Inflammatory macrophage (primary cell): ENCODE measurements around the gene TUFM.
"Not testable (repeated sequence)": the region's sequence is repeated elsewhere in the genome, so short reads cannot be mapped to it uniquely, and the experiment has no call there.

Source experiments
- DNase-seq, 2 donors: peaks; one replicate each; pipeline ENCODE4 v3.0.0-alpha.2; 2020 to 2022

TUFM gene

DNA sequence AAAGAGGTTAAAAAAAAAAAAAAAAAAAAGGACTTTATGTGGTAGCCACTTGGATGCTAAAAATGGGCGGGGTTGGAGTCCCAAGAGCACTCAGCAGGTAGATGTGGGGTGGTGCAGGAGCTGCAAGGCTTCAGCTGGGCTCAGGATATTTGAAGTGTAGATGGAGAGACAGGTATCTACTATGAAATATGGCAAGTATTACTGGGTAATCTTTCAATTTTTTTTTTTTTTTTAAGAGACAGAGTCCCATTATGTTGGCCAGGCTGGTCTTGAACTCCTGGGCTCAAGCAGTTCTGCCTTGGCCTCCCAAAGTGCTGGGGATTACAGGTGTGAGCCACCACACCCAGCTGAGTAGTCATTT lies 7.6 kb downstream of the TUFM start:
- no peak for DNase-seq

GRCh38 chr16:28837672-28838557 lies 8.2 kb downstream of the TUFM start:
- no peak for DNase-seq

GRCh38 chr16:28836761-28837064 lies 9.4 kb downstream of the TUFM start:
- DNase-seq = no peak

- DNase-seq = no peak
These were observed 10.0 kb downstream of the TUFM start for GRCh38 chr16:28835864-28836760.

DNA sequence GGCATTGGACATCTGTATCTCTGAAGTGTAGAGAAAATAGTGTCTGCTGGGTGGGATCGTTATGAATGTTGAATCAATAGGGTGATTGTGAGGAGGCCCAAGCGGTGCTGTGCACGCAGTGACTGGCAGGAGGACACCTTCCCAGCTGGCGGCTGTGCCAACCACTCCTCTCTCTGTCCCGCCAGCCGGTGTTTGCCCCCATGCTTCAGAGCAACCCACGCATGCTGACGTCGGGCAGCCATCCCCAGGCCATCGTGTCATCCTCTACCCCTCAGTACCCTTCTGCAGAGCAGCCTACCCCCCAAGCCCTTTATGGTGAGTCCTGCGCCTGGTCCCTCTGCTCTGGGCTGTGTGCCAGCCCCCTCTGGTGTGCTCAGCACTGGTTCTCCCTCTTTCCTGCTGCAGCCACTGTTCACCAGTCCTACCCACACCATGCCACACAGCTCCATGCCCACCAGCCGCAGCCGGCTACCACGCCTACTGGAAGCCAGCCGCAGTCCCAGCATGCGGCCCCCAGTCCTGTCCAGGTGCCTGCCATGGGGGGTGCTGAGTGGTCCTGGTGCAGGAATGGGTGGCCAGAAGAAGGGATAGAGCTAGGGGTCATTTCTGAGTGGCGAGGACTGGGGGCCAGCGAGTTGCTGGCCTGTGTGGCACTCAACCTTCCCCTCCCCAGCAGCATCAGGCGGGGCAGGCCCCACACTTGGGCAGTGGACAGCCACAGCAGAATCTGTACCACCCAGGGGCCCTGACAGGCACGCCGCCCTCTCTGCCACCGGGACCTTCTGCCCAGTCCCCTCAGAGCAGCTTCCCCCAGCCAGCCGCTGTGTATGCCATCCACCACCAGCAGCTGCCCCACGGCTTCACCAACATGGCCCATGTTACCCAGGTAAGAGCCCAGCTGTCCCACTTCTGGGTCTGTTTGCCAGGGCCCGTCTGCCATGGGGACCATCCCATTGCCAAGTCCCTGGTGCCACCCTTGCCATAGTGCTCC lies 11.0 kb downstream of the TUFM start:
- DNase-seq = no peak

DNA sequence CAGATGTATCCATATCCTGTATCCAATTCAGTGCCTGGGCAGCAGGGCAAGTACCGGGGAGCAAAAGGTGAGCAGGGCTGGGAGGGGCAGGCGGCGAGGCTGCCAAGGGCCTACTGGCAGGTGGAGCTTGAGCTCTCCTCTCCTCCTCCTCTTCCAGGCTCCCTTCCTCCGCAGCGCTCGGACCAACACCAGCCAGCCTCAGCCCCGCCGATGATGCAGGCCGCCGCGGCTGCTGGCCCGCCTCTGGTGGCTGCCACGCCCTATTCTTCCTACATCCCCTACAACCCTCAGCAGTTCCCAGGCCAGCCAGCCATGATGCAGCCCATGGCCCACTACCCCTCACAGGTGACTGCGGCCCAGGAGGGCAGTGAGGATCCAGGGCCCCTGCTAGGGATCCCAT lies 11.8 kb downstream of the TUFM start:
- no peak for DNase-seq

GRCh38 chr16:28830531-28830930 lies 15.6 kb downstream of the TUFM start:
- DNase-seq = no peak

GRCh38 chr16:28829747-28830146 lies 16.4 kb downstream of the TUFM start:
- DNase-seq = no peak

DNA sequence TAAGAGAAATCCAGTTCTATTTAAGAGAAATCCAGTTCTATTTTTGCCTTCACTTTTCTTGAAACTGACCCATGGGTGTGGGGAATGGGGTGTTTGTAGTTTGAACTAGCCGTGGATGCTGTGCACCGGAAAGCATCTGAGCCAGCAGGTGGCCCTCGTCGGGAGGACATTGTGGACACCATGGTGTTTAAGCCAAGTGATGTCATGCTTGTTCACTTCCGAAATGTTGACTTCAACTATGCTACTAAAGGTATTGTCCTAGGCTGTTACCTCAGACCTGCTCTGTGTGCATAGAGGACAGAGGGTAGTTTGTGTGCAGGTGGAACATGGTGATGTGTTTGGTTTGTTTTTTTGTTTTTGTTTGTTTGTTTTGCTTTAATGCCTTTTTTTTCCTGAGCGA lies 20.0 kb downstream of the TUFM start:
- no peak for DNase-seq

DNA sequence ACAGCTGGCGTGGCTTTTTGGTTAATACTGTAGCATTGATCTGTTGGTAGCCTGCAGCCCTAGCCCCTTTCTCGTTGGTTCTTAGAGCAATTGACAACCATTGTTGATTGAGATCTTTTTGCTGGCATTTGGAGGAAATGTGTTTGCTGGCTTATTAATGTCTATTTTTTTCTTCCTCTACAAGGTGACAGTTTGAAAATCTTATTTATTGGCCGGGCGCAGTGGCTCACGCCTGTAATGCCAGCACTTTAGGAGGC lies 21.5 kb downstream of the TUFM start:
- no peak for DNase-seq

DNA sequence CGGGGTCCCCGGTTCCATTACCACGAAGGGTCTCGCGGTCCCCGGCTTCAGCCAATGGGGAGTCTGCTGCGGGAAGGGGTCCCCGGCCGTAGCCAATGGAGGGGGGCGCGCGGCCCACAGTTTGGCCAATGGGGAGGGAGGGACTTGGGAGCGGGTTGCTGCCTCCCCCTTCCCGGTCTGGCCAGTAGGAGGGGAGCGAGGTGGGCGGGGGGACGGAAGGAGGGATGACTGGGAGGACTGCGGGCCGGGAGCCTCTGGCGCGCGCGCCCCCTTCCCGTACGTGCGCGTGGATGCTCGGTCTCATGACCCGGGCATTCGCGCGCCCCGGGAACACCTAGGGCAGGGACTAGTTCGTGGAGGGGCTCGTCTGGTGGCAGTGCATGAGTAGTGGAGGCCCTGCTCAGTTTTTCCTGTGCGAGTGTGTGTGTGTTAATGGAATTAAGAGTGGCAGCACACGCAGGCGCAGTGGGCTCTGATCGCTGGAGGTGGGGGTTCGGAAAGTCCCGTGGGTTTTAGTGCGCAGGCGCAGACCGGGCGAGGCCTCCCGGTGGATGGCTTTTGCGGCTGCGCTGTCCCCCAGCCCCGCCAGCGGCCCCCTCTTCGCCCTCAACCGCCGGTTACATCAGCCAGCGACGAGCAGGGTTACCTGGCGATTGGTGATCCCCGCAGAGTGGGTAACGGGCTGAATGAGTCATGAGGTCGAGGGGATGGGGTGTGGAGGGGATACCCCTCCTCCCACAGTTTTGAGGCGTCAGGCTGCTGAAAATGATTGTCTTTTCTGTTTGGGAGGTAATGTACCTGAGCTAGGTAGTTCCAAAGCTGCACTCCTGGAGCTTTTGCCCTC lies 22.1 kb downstream of the TUFM start:
- peak; percentile 95 to 97 for DNase-seq

DNA sequence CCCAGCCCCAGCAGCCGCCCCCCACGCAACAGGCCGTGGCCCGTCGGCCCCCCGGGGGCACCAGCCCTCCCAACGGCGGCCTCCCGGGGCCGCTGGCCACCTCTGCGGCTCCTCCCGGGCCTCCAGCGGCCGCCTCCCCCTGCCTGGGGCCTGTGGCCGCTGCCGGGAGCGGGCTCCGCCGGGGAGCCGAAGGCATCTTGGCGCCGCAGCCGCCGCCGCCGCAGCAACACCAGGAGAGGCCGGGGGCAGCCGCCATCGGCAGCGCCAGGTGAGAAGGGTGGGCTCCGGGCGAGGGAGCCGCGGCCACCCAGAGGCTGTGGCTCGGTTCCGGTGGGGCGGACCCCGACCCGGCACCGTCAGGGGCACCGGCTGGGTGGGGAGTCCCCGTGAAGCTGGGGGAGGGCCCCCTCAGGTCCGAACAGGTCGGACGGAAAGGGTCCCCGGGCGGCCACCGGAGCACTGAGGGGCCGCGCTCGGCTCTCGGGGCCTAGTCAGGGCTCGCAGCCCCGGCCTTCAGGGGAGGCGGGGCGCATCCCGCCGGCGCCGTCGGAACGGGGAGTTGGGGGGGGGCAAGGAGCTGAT lies 22.8 kb downstream of the TUFM start:
- no peak for DNase-seq

- DNase-seq = peak; percentile 97 to 98
These were observed 23.4 kb downstream of the TUFM start, which contains the start of gene ATXN2L for GRCh38 chr16:28822520-28823290. TSS of gene ATXN2L (plus strand) at chr16:28822999. CDS start at chr16:28823260, 261 bp downstream.

GRCh38 chr16:28821874-28822519 lies 24.2 kb downstream of the TUFM start:
- DNase-seq = no peak

DNA sequence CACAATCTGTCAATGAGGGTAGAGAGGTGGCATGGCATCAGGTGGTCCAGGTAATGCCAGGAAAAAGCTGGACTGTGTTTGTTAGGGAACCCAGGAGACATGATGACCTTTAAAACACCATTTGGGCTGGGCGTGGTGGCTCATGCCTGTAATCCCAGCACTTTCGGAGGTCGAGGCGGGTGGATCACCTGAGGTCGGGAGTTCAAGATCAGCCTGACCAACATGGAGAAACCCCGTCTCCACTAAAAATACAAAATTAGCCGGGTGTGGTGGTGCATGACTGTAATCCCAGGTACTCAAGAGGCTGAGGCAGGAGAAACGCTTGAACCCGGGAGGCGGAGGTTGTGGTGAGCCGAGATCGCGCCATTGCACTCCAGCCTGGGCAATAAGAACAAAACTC lies 25.6 kb downstream of the TUFM start:
- DNase-seq = not testable (repeated sequence)

GRCh38 chr16:28820016-28820415 lies 26.1 kb downstream of the TUFM start:
- peak; percentile 42 to 56 for DNase-seq

DNA sequence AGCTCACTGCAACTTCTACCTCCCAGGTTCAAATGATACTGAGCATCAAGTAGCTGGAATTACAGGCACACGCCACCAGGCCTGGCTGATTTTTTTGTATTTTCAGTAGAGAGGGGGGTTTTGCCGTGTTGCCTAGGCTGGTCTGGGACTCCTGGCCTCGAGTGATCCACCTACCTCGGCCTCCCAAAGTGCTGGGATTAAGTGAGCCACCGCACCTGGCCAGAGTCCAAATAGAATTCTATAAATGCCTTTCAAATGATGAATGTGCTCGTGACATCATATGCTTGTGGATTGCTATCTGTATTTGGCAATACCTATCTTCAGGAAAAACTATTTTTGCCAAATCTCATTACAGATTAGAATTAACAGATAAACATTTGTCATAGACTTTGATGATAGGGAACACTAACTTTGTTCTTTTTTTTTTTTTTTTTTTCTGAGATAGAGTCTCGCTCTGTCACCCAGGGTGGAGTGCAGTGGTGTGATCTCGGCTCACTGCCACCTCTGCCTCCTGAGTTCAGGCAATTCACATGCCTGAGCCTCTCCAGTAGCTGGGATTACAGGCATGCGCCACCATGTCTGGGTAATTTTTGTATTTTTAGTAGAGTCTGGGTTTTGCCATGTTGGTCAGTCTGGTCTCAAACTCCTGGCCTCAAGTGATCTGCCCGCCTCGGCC lies 38.6 kb downstream of the TUFM start:
- not testable (repeated sequence) for DNase-seq

DNA sequence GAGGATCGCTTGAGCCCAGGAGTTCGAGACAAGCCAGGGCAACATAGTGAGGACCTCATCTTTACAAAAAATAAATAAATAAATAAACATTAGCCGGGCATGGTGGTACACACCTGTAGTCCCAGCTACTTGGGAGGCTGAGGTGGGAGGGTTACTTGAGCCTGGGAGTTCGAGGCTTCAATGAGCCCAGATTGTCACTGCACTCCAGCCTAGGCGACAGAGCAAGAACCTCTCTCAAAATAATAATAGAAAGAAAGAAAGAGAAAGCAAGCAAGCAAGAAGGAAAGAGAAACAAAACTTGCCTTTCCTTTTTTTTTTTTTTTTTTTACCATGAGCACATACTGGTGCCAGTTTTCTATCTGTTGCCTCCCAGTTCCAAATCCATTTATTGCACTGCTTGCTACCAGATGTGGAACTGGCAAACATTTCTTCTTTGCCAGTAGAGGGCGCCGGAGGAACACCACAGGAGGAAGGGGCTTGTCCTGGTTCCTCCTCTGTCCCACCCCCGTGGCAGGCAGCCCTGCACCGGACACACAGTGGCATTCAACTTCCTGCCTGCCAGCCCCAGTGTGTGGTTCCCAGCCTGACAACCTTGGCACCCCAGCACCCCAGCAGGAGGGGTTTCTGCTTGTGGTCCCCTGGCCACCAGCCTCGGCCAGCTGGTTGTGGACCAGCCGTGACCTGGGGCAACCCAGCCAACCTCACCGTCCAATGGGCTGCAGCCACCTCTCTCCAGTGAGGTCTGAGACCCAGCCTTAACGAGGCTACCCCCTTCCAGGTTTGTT lies 43.7 kb downstream of the TUFM start:
- peak in 1 of 2 donors; percentile 86 for DNase-seq
